GM21447 (cell line): ENCODE data around the gene SCART1.

ENCODE experiments used
- ATAC-seq: cut with Tn5 transposase; IDR thresholded peaks from one replicate; pipeline ENCODE4 v1.9.1; 2021; ENCODE audit not compliant: unreplicated experiment

Gene SCART1

DNA sequence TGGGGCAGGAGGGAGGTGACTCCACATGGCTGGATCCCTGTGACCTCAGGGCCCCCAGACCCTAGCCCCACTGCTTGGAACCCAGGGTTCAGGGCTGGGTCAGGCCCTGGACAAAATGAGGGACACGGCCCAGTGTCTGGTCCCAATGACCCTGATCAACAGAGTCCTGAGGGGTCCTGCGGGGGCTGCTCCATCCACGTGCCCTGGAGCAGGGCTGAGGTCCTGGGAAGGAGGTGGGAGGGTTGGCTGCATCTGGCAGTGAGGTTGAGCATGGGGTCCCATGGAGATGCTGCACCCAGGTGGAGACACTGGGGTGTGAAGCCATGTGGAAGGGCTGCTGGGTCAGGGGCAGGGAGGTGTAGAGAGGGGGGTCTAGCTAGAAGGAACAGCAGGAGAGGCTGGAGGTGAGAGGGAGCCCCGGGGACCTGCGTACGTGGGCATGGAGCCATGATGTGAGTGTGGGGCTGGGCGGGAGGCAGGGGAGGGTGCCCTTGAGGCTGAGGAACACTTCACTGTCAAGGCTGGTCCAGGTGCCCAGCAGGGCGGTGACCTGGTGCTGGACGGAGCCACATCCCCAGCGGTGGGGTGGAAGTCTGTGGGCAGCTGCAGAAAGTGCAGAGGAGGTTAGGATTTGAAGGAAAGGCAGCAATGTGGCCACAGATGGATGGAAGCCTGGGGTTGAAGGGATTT lies 604 bp downstream of the SCART1 start:
- ATAC-seq, result no peak

DNA sequence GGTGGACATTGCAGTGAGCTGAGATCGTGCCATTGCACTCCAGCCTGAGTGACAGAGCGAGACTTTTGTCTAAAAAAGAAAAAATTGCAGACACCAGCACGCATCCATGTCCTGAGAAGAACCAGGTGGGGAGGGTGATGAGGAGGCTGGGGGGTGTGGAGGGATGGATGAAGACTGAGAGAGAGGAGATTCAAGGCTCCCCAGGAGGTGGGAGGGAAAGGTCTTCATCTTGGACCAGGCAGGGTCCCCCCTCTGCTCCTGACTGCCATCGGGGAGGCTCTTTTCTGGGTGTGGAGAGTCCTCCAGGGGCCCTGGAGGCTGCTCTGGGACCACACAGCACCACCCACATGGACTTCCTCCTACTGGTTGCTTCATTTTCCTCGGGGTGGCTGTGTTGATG lies 1.5 kb downstream of the SCART1 start:
- no peak for ATAC-seq

DNA sequence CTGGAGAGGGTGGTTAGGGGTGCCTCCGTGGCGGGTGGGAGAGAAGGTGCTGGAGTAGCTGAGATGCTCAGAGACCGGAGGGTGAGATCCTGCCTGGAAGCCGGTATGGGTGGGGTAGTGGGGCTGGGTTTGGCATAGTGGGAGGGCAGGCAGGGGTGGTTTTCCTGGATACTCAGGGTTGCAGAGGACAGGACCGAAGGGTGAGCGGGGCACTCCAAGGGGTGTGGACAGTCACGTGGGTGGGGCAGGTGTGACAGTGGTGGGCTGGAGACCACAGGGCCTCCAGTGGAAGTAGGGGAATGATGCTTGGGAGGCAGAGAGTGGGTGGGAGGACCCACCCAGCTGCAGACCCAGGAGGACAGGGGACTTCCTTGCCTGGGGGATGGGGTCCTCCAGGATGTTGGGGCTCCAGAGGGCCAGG lies 1.9 kb downstream of the SCART1 start:
- no peak for ATAC-seq

DNA sequence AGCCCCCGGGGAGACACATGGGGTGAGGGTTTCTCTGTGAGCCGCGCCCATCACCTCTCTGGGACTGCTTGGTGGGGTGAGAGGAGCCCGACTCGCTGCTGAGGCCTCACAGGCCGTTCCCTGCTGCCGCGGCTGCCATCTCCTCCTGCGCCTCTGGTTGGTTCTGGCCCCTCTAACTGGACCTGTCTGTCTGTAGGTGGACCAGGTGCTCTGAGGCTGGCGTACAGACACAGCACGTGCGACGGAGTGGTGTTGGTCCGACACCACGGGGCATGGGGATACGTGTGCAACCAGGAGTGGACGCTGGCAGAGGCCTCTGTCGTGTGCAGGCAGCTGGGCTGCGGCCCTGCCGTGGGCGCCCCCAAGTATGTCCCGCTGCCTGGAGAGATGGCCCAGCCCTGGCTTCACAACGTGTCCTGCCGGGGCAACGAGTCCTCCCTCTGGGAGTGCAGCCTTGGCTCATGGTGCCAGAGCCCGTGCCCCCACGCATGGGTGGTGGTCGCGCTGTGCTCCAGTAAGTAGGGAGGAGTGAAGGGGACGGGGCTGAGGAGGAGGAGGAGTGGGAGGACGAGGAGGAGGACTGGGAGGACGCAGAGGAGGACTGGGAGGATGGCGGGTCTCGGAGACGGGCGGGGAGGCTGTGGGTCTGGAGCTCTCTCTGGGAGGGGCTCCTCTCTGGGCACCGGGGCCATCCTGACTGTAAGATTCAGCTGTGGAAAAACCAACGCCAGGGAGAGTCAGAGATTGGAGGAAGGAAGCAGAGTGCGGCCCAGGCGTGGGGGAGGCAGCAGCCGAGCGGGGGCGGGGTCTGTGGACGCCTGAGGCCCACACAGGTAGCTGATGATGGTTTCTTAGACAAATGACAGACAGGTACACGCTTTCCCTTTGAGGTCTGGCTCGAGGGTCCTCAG lies 2.6 kb downstream of the SCART1 start:
- no peak for ATAC-seq

DNA sequence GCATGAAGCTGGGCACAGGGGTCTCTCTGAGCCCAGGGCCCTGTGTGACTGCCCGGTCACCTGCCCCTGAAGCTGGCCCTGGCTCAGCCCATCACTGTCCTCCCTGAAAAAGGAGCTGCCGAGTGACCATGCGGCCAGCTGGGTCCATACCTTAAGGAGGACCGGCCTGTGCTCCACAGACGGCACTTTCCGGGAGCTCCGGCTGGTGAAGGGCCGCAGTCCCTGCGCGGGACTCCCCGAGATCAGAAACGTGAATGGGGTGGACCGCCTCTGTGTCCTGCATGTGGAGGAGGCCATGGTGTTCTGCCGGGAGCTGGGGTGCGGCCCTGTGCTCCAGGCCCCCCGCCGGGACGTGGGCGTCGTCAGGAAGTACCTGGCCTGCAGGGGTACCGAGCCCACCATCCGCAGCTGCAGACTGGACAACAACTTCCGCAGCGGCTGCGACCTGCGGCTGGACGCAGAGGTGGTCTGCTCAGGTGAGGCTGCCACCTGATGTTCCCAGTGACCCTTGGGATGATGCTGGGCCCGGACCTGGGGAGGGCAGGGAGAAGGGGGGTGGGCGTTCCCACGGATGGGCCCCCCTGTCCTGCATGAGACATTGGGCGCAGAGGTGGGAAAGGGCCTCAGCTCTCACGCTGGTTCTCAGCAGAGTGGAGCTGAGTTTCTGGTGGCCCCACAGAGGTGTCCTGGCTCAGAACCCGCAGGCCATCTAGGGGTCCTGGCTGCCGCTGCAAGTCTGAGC lies 3.5 kb downstream of the SCART1 start:
- ATAC-seq, result no peak

DNA sequence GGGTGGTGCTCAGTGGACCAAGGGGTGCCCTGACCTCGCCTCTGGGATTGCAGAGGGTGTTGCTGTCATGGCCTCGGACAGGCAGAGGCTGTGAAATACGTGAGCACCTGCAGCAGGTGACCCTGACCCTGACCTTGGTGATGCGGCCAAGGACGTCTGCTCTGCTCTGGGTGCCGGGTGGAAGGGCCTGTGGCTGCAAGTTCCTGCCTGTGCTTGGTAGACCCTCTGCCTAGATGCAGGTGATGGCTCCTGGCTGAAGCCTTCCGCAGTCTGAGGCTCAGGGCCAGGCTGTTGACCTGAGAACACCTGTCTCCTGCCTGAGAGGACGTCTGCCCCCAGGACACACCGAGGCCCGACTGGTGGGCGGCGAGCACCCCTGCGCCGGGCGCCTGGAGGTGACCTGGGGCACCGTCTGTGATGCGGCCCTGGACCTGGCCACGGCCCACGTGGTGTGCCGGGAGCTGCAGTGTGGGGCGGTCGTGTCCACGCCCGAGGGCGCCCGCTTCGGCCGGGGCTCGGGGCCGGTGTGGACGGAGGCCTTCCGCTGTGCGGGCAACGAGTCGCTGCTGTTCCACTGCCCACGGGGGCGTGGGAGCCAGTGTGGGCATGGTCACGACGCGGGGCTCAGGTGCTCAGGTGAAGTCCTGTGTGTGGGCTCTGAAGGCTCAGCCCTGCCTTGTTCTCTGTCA lies 4.4 kb downstream of the SCART1 start:
- no peak for ATAC-seq

DNA sequence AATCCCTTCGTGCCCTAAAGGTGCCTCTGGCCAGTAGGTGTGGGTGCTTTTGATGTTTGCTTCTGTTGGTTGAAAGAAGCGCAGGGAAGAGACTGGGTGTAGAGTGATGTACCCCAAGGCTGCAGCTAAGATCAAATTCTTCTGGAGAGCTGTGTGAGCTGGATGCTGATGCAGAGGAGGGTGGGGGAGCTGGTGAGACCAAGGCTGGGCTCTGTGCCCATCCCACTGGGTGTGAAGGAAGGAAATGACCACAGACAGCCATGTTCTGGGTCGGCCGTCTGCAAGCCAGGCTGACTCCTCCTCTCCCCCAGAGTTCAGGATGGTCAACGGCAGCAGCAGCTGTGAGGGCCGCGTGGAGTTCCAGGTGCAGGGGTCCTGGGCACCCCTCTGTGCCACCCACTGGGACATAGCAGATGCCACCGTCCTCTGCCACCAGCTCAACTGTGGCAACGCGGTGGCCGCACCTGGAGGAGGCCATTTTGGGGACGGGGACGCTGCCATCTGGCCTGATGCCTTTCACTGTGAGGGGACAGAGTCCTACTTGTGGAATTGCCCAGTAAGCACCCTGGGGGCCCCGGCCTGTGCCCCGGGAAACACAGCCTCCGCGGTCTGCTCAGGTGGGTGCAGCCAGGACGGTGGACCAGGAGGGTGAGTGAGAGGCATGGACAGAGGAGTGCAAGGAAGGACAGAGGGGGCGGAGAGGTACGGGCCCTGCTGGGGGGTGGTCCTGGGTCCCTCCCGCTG lies 5.1 kb downstream of the SCART1 start:
- ATAC-seq, result no peak

DNA sequence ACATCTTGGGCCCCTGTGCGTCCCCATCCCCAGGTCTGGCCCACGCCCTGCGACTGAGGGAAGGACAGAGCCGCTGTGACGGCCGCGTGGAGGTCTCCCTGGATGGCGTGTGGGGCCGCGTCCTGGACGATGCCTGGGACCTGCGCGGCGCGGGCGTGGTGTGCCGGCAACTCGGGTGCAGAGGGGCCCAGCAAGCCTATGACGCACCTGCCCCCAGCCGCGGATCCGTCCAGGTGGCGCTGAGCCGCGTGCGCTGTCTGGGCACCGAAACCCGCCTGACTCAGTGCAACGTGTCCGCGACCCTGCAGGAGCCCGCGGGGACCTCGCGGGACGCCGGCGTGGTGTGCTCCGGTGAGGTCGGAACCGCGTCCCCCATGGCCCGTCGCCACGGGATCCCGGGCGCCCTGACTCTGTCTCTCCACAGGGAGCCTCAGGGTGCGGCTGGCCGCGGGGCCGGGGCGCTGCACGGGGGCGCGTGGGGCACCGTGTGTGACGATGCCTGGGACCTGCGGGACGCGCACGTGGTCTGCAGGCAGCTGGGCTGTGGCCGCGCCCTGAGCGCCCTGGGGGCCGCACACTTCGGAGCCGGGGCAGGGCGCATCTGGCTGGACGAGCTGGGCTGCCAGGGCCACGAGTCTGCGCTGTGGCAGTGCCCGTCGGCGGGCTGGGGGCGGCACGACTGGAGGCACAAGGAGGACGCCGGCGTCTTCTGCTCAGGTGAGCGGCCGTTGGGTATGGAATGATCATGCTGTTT lies 5.9 kb downstream of the SCART1 start:
- ATAC-seq, result no peak

DNA sequence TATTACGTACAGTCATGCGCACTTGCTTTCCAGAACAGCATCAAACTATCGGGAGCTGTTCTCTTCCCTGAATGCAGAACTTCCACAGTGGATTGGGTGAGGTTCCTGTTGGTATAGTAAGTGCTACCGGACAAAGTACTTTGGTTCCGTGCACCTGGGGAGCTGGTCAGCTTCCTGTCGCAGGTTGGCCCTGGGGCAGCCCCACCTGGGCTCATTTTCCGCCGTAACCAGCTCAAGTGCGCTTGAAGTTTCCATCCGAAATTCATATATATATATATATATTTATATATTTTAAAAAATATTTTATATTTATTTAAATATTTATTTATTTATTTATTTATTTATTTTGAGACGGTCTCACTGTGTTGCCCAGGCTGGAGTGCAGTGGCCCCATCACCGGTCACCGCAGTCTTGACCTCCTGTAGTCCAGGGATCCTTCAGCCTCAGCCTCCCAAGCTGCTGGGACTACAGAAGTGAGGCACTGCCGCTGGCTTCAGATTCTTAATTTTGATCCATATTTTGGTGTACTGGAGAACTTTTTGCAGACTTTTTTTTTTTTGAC lies 6.5 kb downstream of the SCART1 start:
- ATAC-seq, result no peak

DNA sequence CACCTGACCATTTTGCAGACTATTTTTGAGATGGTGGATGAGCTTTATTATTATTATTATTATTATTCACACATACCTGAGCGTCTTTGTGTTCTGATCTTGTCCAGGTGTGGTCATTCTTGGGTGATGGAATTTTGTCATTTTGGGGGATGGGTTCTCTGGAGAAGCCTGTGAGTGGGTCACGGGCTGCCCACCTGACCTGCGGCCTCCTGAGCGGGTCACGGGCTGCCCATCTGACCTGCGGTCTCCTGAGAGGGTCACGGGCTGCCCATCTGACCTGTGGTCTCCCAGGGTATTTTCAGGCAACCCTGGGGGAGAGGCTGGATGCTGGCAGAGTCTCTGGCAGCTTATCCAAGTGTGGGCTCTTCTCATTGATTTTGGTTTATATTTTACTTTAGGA lies 7.3 kb downstream of the SCART1 start:
- ATAC-seq, result no peak

DNA sequence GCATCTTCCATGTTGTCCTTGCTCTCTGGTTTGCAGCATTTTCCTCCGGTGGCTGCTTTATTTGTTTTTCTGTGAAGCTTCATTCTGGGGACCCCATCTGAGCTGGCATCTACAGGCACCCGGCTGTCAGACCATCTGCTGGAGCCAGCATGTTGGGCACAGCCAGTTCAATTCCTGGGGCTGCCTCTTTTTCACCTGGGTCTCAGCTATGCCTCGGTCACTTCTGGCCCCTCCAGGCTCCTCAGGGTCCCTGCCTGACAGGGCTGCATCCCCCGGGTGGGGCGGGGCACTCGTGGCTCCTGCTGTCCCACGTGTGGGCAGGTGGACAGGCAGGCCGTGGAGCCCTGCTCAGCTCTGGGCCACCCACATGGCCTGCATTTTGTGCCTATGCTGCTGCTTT lies 8.1 kb downstream of the SCART1 start:
- ATAC-seq, result no peak

DNA sequence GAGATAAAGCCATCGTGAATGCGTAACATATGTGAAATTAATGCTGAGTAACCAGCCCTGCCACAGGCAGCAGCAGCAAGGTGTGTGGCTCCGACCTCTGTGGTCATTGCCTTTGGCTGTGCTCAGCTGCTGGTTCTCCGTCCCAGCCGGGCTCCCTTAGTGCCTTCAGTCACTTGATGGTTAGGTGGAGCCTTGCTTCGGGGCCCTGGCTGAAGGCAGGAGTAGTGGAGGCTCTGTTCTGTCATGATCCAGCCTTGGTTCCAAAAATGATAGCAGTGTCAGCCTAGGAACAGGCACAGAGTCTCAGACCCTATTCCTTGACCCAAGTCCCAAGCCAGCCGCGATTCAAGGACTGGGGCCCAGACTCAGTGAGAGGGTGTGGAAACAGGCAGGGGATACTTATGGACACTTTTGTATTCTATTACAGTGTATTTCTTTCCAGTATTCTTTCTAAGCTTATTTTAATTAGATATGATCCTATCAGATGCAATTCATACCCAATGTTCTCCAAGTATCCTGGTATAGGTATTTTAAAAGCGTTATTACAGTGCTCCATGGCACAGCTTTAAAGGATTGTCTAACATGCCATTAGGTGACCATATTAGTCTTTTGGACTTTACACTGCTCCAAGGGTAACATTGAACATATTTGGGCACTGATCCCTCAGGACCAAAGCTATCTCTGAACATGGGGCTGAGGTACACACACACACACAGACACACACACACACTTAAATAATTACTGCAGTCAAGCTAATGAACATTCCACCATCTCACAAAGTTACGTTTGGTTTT lies 9.0 kb downstream of the SCART1 start:
- ATAC-seq, result no peak

DNA sequence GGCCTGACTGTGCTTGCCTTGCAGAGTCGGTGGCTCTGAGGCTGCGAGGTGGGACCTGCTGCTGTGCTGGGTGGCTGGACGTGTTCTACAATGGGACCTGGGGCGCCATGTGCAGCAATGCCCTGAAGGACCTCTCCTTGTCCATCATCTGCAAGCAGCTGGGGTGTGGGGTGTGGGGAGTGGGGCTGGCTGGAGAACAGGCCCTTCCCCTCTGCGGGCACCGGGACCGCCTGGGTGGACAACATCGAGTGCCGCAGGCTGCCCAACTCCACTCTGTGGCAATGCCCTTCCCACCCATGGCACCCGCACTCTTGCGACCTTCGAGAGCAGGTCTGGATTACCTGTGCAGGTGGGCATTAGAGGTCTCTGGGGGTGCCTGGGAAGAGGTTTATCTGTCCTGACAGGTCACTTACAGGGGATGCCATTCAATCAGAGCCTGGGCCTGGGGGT lies 10.9 kb downstream of the SCART1 start:
- ATAC-seq, result no peak

DNA sequence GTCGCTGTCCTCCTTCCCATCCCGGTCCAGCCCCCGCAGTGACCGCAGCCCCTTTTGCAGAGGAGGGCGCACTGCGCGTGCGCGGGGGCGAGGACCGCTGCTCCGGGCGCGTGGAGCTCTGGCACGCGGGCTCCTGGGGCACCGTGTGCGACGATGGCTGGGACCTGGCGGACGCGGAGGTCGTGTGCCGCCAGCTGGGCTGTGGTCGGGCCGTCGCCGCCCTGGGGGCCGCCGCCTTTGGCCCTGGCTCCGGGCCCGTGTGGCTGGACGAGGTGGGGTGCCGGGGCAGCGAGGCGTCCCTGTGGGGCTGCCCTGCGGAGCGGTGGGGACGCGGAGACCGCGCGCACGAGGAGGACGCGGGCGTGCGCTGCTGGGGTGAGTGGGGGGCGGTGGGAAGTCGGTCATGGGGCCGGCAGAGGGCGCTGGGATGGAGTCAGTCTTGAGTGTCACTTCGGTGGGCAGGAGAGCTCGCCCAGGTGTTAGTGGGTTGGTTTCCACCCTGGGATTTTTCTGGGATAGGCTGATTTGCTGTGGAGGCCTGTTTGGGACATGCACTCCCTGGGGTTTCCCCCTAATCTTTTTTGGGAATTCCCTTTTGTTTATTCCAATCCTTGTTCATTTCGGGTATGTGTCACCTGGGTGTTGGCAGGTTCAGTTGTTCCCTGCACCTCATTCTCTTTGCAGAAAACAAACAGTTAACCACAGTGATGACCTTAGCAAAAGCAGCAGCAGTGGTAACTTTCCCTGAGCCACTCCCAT lies 11.6 kb downstream of the SCART1 start:
- ATAC-seq, result no peak

DNA sequence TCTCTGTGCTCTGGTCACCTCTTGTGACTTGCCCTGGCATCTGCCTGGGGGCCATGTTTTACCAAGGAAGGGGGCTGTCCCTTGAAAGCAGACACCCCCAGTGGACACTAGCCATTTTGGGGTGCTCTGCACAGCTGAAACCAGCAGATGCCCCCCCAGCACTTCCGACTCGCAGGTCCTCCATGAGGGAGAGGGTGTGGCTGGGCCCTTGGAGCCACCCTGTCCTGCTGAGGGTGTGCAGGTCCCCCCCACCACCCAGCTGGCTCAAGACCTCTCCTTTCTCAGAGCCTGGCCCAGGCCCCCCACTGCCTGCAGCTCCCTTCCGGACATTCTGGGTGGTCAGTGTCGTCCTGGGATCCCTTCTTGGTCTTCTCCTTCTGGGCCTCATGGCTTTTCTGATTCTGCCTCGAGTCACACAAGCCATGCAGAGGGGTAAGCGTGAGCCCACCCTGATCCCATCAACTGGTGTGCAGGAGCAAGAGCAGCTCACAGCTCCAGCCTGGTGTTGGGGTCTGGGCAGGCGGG lies 12.3 kb downstream of the SCART1 start:
- ATAC-seq, result no peak

DNA sequence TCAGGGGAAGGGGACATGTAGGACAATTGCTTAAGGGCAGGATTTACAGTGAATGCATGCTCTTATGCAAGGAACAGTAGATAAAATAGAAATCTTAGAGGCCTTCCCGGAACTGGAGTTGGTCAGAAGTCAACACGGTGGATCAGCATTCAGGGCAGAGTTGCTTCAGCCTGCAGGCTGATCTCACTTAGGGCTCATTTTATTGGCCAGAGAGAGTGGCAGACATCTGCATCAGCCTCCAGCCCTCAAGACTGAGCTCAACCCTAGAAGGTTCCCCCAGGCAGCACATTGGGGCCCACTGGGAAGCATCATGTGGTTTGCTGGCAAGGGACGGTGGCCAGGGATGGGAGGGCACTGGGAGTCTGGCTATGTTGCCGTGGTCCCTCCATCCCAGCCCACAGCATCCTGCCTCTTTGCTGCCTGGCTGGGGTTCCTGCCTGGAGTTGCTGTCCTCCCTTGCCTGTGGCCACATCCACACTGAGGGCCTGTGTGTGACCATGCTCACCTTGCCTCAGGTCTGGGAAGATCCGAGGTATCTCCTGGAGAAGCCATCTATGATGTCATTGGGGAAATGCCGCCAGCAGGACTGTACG lies 13.0 kb downstream of the SCART1 start:
- no peak for ATAC-seq

DNA sequence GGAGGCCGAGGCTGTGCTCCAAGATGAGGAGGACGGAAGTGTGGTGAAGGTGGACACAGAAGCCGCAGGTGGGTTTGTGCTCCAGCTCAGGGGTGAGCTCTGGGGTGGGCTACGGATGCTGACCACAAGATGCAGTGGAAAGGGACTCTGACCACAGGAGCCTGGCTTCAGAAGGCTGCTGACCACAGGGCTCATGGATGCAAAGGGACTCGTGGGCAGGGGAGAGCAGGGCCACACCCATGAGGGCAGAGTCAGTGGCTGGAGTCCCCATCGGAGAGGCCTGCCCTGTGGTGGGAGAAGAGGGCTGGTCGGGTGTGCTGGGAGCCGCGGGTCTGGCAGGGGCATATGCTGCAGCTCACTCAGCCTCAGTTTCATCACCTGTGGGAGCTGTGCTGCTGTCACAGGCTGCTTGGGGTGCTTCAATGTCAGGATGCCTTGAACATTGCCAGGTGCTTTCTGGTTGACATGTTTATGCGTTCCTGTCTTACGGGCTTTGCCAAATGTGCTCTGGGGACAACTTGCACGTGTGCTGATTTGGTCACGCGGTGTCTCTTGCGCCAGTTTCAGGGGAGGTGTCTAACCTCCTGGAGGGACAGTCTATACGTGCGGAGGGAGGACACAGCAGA lies 13.7 kb downstream of the SCART1 start:
- ATAC-seq, result no peak
